ENCODE data around the gene UACA. TPM values are rescaled to one million over a fixed set of nuclear protein-coding genes. Genes with fewer than 3 reads are reported as not detected.
A peak's percentile ranks its signal among the peaks of the same experiment; 100 is the strongest.

UACA gene
- total and polyA plus RNA-seq, 2 experiments from 2014 or later: 64.0 to 135 TPM

DNA sequence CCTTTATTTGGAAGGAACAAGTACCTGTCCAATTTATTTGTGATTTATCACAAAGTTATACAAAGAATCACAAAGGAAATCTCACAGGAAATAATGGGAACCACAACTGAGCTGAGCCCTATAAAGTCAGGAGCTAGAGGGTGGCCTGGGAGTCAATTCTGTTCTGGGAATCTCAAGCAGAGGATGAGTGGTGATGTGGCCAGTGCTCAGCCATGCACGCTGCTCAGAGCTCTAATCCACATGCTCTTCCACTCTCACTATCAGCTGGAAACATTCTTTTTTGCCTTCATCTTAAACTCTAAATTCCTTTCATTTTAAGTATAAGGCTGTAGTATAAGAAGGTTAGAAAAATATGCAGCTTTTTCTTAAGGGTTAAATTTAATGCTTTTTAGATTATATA is 36.6 kb downstream of the UACA start:
- H2AFZ ChIP-seq: no peak overlapping the region
- in situ Hi-C loops (cut with MboI): no loop called here
- 55 to 62% methylated on average over 1 of the region's 1 CpG for WGBS, 2 experiments (ENCODE audit: low coverage in 1 of 2, low lambda C conversion rate in 2 of 2, missing lambda C conversion rate in 2 of 2)
- H3K4me1 ChIP-seq (ENCODE audit: insufficient read depth): peaks cover 14% of the 10 kb centered on the region; the same call in 1 of the 2 replicates
- H3K27ac ChIP-seq: no peak overlapping the region
- H3K4me3 ChIP-seq: no peak overlapping the region
- peaks cover 11% of the 10 kb centered on the region; the same call in 1 of the 2 replicates for H3F3A ChIP-seq (ENCODE audit: insufficient read depth)
- H3K36me3 ChIP-seq (ENCODE audit: low read depth): no peaks in the 10 kb centered on the region
- DNase-seq: peak; percentile 44
- no peak overlapping the region for H3K9ac ChIP-seq
- H3K79me2 ChIP-seq (ENCODE audit: insufficient read depth): peaks cover 77% of the 10 kb centered on the region
- H3K27me3 ChIP-seq (replicated peaks; ENCODE audit: insufficient read depth): no peaks in the 10 kb centered on the region
- no peaks in the 10 kb centered on the region for H4K20me1 ChIP-seq (ENCODE audit: insufficient read depth)
- H3K9me2 ChIP-seq (ENCODE audit: insufficient read depth): no peaks in the 10 kb centered on the region
- no peaks in the 10 kb centered on the region for H3K9me3 ChIP-seq (ENCODE audit: low read depth)
- no peak overlapping the region for H3K4me2 ChIP-seq (ENCODE audit: unreplicated experiment)
- TF ChIP-seq EZH2 (IDR thresholded peaks at IDR 0.05; ENCODE audit: insufficient read depth, poor library complexity, severe bottlenecking): no peak
- TF ChIP-seq EZH2phosphoT487 (IDR thresholded peaks at IDR 0.05; ENCODE audit: insufficient read depth, low read depth): no peak

DNA sequence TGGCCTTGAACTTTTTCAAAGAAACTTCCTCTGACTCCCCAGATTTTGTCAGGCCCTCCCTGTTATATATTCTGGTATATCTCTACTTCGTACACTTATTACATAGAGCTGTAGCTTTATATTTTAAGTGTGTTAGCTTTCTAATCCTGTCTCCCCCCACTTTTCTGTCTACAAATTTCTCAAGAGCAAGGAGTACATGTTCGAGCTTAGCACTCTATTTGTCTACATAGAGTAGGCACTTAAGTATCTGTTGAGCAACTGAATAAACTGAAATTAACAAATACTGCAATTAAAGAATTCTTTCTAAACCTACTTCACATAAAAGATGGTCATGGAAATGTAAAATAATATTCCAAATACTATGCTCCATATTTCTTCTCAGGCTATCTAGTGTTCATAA is 39.4 kb downstream of the UACA start:
- 73 to 76% methylated on average over 2 of the region's 2 CpGs for WGBS, 2 experiments (ENCODE audit: low coverage in 1 of 2, low lambda C conversion rate in 2 of 2, missing lambda C conversion rate in 2 of 2)
- H3K4me1 ChIP-seq (ENCODE audit: insufficient read depth): peaks cover 14% of the 10 kb centered on the region; the same call in 1 of the 2 replicates

DNA sequence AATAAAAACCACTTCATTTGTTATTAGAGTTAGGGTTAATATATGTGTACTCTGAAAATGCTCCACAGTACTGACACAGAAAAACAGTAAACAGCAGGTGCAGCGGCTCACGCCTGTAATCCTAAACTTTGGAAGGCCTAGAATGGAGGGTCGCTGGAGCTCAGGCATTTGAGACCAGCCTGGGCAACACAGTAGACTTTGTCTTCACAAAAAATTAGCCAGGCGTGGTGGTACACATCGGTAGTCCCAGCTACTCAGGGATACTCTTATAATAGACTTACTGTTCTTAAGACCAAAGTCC is 40.3 kb downstream of the UACA start:
- H3K9me2 ChIP-seq (ENCODE audit: insufficient read depth): no peaks in the 10 kb centered on the region
- H3K4me1 ChIP-seq (ENCODE audit: insufficient read depth): peaks cover 14% of the 10 kb centered on the region; the same call in 1 of the 2 replicates
- TF ChIP-seq EZH2 (IDR thresholded peaks at IDR 0.05; ENCODE audit: insufficient read depth, poor library complexity, severe bottlenecking): no peak
- H3F3A ChIP-seq (ENCODE audit: insufficient read depth): peaks cover 11% of the 10 kb centered on the region
- peaks cover 99% of the 10 kb centered on the region for H3K79me2 ChIP-seq (ENCODE audit: insufficient read depth)
- H3K4me2 ChIP-seq (ENCODE audit: unreplicated experiment): no peak overlapping the region
- no peak overlapping the region for H3K4me3 ChIP-seq
- H3K9ac ChIP-seq: no peak overlapping the region
- no peak overlapping the region for H3K27ac ChIP-seq
- H3K36me3 ChIP-seq (ENCODE audit: low read depth): no peaks in the 10 kb centered on the region
- H4K20me1 ChIP-seq (ENCODE audit: insufficient read depth): no peaks in the 10 kb centered on the region
- in situ Hi-C loops (cut with MboI): no loop called here
- H3K27me3 ChIP-seq (replicated peaks; ENCODE audit: insufficient read depth): no peaks in the 10 kb centered on the region
- H2AFZ ChIP-seq: no peak overlapping the region
- DNase-seq: no peak
- no peaks in the 10 kb centered on the region for H3K9me3 ChIP-seq (ENCODE audit: low read depth)
- WGBS, 2 experiments (ENCODE audit: low coverage in 1 of 2, low lambda C conversion rate in 2 of 2, missing lambda C conversion rate in 2 of 2): 87 to 88% methylated on average over 5 of the region's 5 CpGs

More for the DNA sequence above, 39.4 kb downstream of the UACA start:
- H3F3A ChIP-seq (ENCODE audit: insufficient read depth): peaks cover 11% of the 10 kb centered on the region
- H2AFZ ChIP-seq: no peak overlapping the region
- H4K20me1 ChIP-seq (ENCODE audit: insufficient read depth): no peaks in the 10 kb centered on the region
- peaks cover 100% of the 10 kb centered on the region for H3K79me2 ChIP-seq (ENCODE audit: insufficient read depth)
- no peak overlapping the region for H3K4me2 ChIP-seq (ENCODE audit: unreplicated experiment)
- no peak overlapping the region for H3K9ac ChIP-seq
- in situ Hi-C loops (cut with MboI): no loop called here
- H3K4me3 ChIP-seq: no peak overlapping the region
- H3K9me2 ChIP-seq (ENCODE audit: insufficient read depth): no peaks in the 10 kb centered on the region
- no peaks in the 10 kb centered on the region for H3K9me3 ChIP-seq (ENCODE audit: low read depth)
- H3K27me3 ChIP-seq (replicated peaks; ENCODE audit: insufficient read depth): no peaks in the 10 kb centered on the region
- TF ChIP-seq EZH2phosphoT487 (IDR thresholded peaks at IDR 0.05; ENCODE audit: insufficient read depth, low read depth) (no peak), EZH2 (IDR thresholded peaks at IDR 0.05; ENCODE audit: insufficient read depth, poor library complexity, severe bottlenecking) (no peak)
- H3K27ac ChIP-seq: no peak overlapping the region
- H3K36me3 ChIP-seq (ENCODE audit: low read depth): no peaks in the 10 kb centered on the region
- DNase-seq: no peak

DNA sequence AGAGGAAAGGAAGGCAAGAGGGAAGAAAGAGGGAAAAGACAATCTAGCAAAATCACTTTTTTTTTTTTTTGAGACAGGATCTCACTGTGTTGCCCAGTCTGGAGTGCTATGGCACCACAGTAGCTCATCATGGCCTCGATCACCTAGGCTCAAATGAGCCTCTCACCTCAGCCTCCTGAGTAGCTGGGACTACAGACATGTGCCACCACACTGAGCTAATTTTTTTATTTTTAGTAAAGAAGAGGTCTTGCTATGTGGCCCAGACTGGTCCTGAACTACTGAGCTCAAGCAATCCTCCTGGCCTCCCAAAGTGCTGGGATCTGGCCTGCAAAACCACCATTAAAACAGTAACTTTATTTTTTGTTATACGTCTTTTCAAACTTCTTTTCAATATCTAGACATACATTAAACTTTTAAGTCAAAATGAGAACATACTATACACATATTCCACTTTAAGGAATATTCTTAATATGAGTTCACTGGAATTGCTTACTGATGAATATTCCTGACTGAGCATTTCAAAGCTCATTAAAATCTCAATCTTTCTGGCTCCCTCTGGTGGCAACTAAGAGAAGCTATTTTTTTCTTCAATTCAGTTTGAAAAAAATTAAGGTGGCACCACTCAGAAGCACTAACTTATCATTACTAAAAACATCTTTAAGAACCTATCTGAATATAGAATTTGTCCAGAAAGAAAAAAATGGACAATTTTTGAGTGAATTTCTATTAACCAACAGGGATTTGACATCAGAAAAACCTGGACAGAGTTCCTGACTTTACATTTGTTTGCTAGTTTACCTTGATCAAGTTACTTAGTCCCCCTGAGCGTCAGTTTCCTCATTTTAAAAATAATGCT is 40.9 kb downstream of the UACA start:
- TF ChIP-seq EZH2phosphoT487 (IDR thresholded peaks at IDR 0.05; ENCODE audit: insufficient read depth, low read depth) (no peak), EZH2 (IDR thresholded peaks at IDR 0.05; ENCODE audit: insufficient read depth, poor library complexity, severe bottlenecking) (no peak)
- in situ Hi-C loops (cut with MboI): no loop called here
- Histone ChIP-seq H3K36me3 (ENCODE audit: low read depth) (no peaks in the 10 kb centered on the region), H3F3A (ENCODE audit: insufficient read depth) (peaks cover 11% of the 10 kb centered on the region), H3K9ac (no peak overlapping the region), H3K27me3 (replicated peaks; ENCODE audit: insufficient read depth) (no peaks in the 10 kb centered on the region), H3K27ac (no peak overlapping the region), H3K4me2 (ENCODE audit: unreplicated experiment) (no peak overlapping the region), H3K4me1 (ENCODE audit: insufficient read depth) (peaks cover 14% of the 10 kb centered on the region; the same call in 1 of the 2 replicates), H3K9me2 (ENCODE audit: insufficient read depth) (no peaks in the 10 kb centered on the region), H3K9me3 (ENCODE audit: low read depth) (no peaks in the 10 kb centered on the region), H2AFZ (no peak overlapping the region), H3K4me3 (no peak overlapping the region), H3K79me2 (ENCODE audit: insufficient read depth) (peaks cover 98% of the 10 kb centered on the region), H4K20me1 (ENCODE audit: insufficient read depth) (no peaks in the 10 kb centered on the region)
- 70 to 71% methylated on average over 3 of the region's 3 CpGs for WGBS, 2 experiments (ENCODE audit: low coverage in 1 of 2, low lambda C conversion rate in 2 of 2, missing lambda C conversion rate in 2 of 2)
- DNase-seq: peak; percentile 76

Measured in GM23248 (cell line).